Sigmoid colon (tissue), 4 donors: Measurements from ENCODE around the gene CUZD1.

ENCODE experiments used
- EP300 ChIP-seq, 4 donors: sonication (generic); formaldehyde crosslinking; IDR thresholded peaks; one replicate each; pipeline ENCODE4 v1.6.1; 2017; ENCODE audit warnings: antibody characterized with exemption in 4 of 4
- POLR2A ChIP-seq, 2 donors: fragments of 450-650 bp; IDR thresholded peaks; one replicate each; pipeline ENCODE4 v1.6.1; 2016; ENCODE audit warnings: antibody characterized with exemption in 2 of 2, mild to moderate bottlenecking in 2 of 2, moderate library complexity in 2 of 2
- POLR2AphosphoS5 ChIP-seq, 4 donors: sonication (generic); formaldehyde crosslinking; IDR thresholded peaks; one replicate each; pipeline ENCODE4 v1.6.1; 2017; ENCODE audit warnings: antibody characterized with exemption in 4 of 4
- TF ChIP-seq, protein P1 (sequence below), 4 experiments: fragments of 450-650 bp in 3 of 4; fragments of 200-600 bp in 1 of 4; IDR thresholded peaks; one replicate each; pipeline ENCODE4 v1.5.1; 2016 to 2019; ENCODE audit warnings: antibody characterized with exemption in 4 of 4, mild to moderate bottlenecking in 3 of 4, moderate library complexity in 2 of 4

DNA sequence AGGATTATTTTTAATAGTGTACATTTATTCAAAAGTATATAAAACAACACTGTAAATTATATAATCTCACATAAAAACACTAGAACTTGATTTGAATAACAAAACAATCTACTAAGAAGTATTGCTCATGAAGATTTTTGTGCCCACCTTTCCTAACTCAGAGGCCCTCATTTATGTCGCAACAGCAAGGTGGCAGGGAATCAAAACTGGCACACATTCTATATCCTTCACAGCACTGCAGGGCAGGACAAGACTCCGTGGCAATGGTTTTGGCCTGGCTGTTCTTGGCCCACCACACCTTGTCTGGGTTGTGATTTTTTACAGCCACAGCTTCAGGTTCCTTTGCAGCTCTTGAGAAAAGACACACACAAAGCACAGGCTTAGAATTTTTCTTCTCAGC, 3.4 kb upstream of the CUZD1 start:
- TF ChIP-seq, protein P1, sequence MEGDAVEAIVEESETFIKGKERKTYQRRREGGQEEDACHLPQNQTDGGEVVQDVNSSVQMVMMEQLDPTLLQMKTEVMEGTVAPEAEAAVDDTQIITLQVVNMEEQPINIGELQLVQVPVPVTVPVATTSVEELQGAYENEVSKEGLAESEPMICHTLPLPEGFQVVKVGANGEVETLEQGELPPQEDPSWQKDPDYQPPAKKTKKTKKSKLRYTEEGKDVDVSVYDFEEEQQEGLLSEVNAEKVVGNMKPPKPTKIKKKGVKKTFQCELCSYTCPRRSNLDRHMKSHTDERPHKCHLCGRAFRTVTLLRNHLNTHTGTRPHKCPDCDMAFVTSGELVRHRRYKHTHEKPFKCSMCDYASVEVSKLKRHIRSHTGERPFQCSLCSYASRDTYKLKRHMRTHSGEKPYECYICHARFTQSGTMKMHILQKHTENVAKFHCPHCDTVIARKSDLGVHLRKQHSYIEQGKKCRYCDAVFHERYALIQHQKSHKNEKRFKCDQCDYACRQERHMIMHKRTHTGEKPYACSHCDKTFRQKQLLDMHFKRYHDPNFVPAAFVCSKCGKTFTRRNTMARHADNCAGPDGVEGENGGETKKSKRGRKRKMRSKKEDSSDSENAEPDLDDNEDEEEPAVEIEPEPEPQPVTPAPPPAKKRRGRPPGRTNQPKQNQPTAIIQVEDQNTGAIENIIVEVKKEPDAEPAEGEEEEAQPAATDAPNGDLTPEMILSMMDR (IDR thresholded peaks at IDR 0.05): no peak
- TF ChIP-seq POLR2A (IDR thresholded peaks at IDR 0.05) (no peak), EP300 (IDR thresholded peaks at IDR 0.05) (no peak), POLR2AphosphoS5 (IDR thresholded peaks at IDR 0.05) (no peak)
